Ectodermal cell (in vitro differentiated cells): ENCODE results near the gene LLCFC1.

ENCODE experiments used
- H3K27ac ChIP-seq: 2 replicates; pipeline ENCODE4 v1.7.0; 2013; ENCODE audit warnings: mild to moderate bottlenecking, low read depth, low read length; ENCODE audit not compliant: insufficient read depth, poor library complexity, severe bottlenecking
- H3K27me3 ChIP-seq: 2 replicates; pipeline ENCODE4 v1.7.0; 2013; ENCODE audit warnings: mild to moderate bottlenecking, low read length; ENCODE audit not compliant: insufficient read depth, control insufficient read depth, poor library complexity, severe bottlenecking
- H3K36me3 ChIP-seq: one replicate; pipeline ENCODE4 v1.7.0; 2013; ENCODE audit warnings: low read length; ENCODE audit not compliant: control insufficient read depth, insufficient read depth
- H3K4me1 ChIP-seq: one replicate; pipeline ENCODE4 v1.7.0; 2013; ENCODE audit warnings: low read length; ENCODE audit not compliant: control insufficient read depth, insufficient read depth
- H3K4me3 ChIP-seq: 2 replicates; pipeline ENCODE4 v1.7.0; 2013; ENCODE audit warnings: low read depth, low read length, control low read depth; ENCODE audit not compliant: insufficient read depth
- H3K9me3 ChIP-seq: 2 replicates; pipeline ENCODE4 v1.7.0; 2013; ENCODE audit warnings: mild to moderate bottlenecking, low read length, moderate library complexity; ENCODE audit not compliant: control insufficient read depth
- WGBS, 2 experiments: methylation state at CpG; one replicate each; pipeline ENCODE4 v1.1.7; 2013; ENCODE audit warnings: missing lambda C conversion rate in 2 of 2; 5-methylcytosine and 5-hydroxymethylcytosine counted together

The LLCFC1 gene

DNA sequence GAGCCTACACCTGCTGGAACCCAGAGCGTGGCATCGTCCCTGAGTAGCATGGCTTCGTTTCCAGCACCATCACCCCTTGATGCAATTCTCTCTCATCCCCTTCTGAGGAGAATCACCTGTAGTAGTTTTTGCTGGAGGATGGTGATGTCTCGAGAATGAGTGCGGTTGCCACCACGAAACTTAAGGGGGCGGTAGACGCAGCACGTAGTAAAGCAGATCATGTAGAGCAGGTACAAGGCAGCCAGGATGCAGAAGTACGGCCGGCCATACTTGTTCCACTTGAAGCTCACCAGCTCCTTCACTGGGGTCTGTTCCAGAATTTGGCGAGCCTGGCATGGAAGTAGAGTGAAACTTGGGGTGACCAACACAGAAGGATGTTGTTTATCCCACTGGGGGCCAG lies 13.9 kb upstream of the LLCFC1 start:
- H3K4me3 ChIP-seq, result no peak overlapping the region
- no peak overlapping the region for H3K27ac ChIP-seq
- no peaks in the 10 kb centered on the region for H3K36me3 ChIP-seq
- no peaks in the 10 kb centered on the region for H3K9me3 ChIP-seq
- H3K27me3 ChIP-seq, result no peaks in the 10 kb centered on the region
- H3K4me1 ChIP-seq, result no peaks in the 10 kb centered on the region
- WGBS, 2 experiments, result 79 to 81% methylated on average over 12 of the region's 12 CpGs

DNA sequence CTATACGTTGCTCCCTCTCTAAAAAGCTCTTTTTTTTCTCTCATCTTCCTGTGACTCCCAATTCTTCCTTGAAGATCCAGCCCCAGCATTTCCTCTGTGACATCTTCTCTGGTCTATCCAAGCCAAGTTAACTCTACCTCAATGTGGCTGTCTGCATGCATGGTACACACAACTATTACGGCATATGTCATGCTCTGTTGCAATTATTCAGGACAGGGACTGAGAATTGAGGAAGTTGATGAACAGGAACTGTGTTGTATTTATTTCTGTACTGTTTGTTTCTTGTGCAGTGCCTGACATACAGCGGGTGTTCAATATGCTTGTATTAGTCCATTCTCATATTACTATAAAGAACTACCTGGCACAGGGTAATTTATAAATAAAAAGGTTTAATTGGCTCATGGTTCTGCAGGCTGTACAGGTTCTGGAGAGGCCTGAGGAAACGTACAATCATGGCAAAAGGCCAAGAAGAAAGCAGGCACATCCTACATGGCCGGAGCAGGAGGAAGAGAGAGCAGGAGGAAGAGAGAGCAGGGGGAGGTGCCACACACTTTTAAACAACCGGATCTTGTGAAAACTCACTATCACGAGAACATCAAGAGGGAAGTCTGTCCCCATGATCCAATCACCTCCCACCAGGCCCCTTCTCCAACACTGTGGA lies 12.1 kb upstream of the LLCFC1 start:
- H3K9me3 ChIP-seq, result no peaks in the 10 kb centered on the region
- H3K27ac ChIP-seq, result no peak overlapping the region
- no peaks in the 10 kb centered on the region for H3K36me3 ChIP-seq
- H3K4me1 ChIP-seq, result no peaks in the 10 kb centered on the region
- no peaks in the 10 kb centered on the region for H3K27me3 ChIP-seq
- no peak overlapping the region for H3K4me3 ChIP-seq
- 89 to 91% methylated on average over 6 of the region's 7 CpGs for WGBS, 2 experiments

DNA sequence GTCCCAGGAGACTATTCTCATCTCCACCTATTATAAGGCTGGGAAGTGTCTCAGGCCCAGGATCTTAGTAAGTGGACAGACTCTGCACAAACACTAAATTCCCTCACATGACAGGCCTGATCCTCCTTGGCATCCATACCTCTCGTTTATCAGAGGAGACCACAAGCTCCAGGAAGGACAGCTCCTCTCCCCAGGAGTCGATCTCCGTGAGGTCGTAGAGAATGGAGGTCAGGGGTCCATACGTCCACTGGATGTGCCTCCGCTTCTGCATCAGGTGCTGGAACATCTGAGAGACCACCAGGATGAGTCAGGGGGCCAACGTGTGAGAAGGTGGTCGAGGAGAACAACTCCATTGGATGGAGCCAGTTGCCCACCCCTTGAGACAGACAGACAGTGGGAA lies 11.3 kb upstream of the LLCFC1 start:
- Histone ChIP-seq H3K4me1 (no peaks in the 10 kb centered on the region), H3K36me3 (no peaks in the 10 kb centered on the region), H3K9me3 (no peaks in the 10 kb centered on the region), H3K27ac (no peak overlapping the region), H3K4me3 (no peak overlapping the region), H3K27me3 (no peaks in the 10 kb centered on the region)
- 82 to 84% methylated on average over 8 of the region's 8 CpGs for WGBS, 2 experiments

DNA sequence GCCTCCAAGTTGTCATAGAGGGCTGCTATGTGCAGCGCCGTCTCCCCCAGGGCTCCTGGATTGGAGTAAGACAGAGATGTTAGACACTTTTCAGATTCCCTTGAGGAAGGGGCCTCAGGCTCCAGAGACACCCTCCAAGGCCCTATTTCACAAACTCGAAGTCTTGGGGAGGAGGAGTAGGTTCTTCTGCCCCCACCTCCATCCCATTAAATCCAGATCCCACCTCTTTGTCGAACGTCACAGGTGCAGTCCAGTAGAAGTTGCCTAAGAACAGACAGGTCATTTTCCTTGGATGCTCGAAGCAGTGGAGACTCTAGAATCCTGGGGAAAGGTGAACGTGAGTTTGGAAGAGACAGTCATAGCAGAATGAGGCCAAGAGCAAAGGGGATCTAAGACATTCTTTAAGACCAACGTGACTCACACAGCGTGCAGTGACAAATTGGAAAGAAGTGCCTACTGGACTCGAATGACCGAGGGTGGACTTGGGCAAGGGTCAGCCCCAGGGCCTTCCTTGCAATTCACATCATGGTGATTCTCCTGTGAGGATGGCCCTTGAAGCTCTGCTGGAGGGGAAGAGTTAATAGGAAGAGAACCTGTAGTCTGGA lies 9.1 kb upstream of the LLCFC1 start:
- no peaks in the 10 kb centered on the region for H3K27me3 ChIP-seq
- H3K4me3 ChIP-seq, result no peak overlapping the region
- no peak overlapping the region for H3K27ac ChIP-seq
- no peaks in the 10 kb centered on the region for H3K4me1 ChIP-seq
- no peaks in the 10 kb centered on the region for H3K9me3 ChIP-seq
- 93 to 94% methylated on average over 11 of the region's 11 CpGs for WGBS, 2 experiments
- no peaks in the 10 kb centered on the region for H3K36me3 ChIP-seq

- Histone ChIP-seq H3K27ac (no peak overlapping the region), H3K4me1 (no peaks in the 10 kb centered on the region), H3K4me3 (no peak overlapping the region), H3K9me3 (no peaks in the 10 kb centered on the region), H3K36me3 (no peaks in the 10 kb centered on the region), H3K27me3 (no peaks in the 10 kb centered on the region)
- WGBS, 2 experiments, result 68 to 69% methylated on average over 5 of the region's 5 CpGs
Observed at GRCh38 chr7:142932386-142933091, 6.7 kb upstream of the LLCFC1 start.

DNA sequence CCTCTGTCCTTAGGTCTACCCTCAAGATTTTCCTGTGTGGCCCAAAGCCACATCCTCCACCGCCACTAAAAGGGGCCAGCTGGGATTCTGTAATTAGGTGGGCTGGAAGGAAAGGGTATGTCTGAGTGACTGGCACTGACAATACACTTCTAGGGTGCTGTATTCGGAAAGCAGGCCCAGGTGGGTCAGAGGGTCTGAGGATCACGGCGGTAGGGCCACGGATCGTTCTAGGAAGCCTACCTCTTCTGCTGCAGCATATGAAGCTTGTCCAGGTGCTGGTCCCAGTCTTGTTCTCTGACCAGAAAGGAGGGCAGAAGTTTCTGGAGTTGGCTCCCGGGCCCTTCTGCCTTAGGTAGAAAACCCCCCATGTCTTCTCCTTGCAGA lies 6.2 kb upstream of the LLCFC1 start:
- Histone ChIP-seq H3K9me3 (no peaks in the 10 kb centered on the region), H3K27me3 (no peaks in the 10 kb centered on the region), H3K4me1 (no peaks in the 10 kb centered on the region), H3K36me3 (no peaks in the 10 kb centered on the region), H3K4me3 (no peak overlapping the region), H3K27ac (no peak overlapping the region)
- 94 to 97% methylated on average over 7 of the region's 7 CpGs for WGBS, 2 experiments

GRCh38 chr7:142933624-142934023 lies 5.7 kb upstream of the LLCFC1 start, which contains the start of gene TRPV5:
Gene TRPV5 (minus strand): TSS chr7:142933746. CDS start chr7:142933459, 287 bp downstream.
- Histone ChIP-seq H3K4me1 (no peaks in the 10 kb centered on the region), H3K36me3 (no peaks in the 10 kb centered on the region)
- 81 to 86% methylated on average over 4 of the region's 4 CpGs for WGBS, 2 experiments

GRCh38 chr7:142934056-142934455 lies 5.2 kb upstream of the LLCFC1 start:
- H3K9me3 ChIP-seq, result no peaks in the 10 kb centered on the region
- H3K4me1 ChIP-seq, result no peaks in the 10 kb centered on the region
- H3K27me3 ChIP-seq, result no peaks in the 10 kb centered on the region
- no peak overlapping the region for H3K4me3 ChIP-seq
- H3K36me3 ChIP-seq, result no peaks in the 10 kb centered on the region
- 91% methylated on average over 12 of the region's 12 CpGs for WGBS, 2 experiments
- no peak overlapping the region for H3K27ac ChIP-seq

More at GRCh38 chr7:142933624-142934023, 5.7 kb upstream of the LLCFC1 start, which contains the start of gene TRPV5:
- no peaks in the 10 kb centered on the region for H3K27me3 ChIP-seq
- H3K9me3 ChIP-seq, result no peaks in the 10 kb centered on the region
- H3K27ac ChIP-seq, result no peak within 1 kb of the TSS
- H3K4me3 ChIP-seq, result no peak within 1 kb of the TSS

GRCh38 chr7:142935941-142936565 lies 3.2 kb upstream of the LLCFC1 start:
- Histone ChIP-seq H3K9me3 (no peaks in the 10 kb centered on the region), H3K27me3 (no peaks in the 10 kb centered on the region), H3K27ac (no peak overlapping the region), H3K4me3 (no peak overlapping the region), H3K36me3 (no peaks in the 10 kb centered on the region), H3K4me1 (no peaks in the 10 kb centered on the region)
- 92 to 94% methylated on average over 12 of the region's 12 CpGs for WGBS, 2 experiments

GRCh38 chr7:142938611-142939010 lies 673 bp upstream of the LLCFC1 start:
- Histone ChIP-seq H3K9me3 (no peaks in the 10 kb centered on the region), H3K27me3 (no peaks in the 10 kb centered on the region), H3K36me3 (no peaks in the 10 kb centered on the region), H3K4me3 (no peak overlapping the region), H3K4me1 (no peaks in the 10 kb centered on the region), H3K27ac (no peak overlapping the region)
- 90 to 94% methylated on average over 4 of the region's 4 CpGs for WGBS, 2 experiments
